ENCODE results near the gene DAGLB.

- TF ChIP-seq CTCF (IDR thresholded peaks at IDR 0.05; ENCODE audit: insufficient read depth, low read depth, low read length): no peak
- TF ChIP-seq EZH2 (IDR thresholded peaks at IDR 0.05; ENCODE audit: insufficient read depth, low read length): no peak
These were observed 27.1 kb downstream of the DAGLB start for GRCh38 chr7:6420680-6421079.

Data from astrocyte (in vitro differentiated cells and primary cell).